ENCODE results near the gene TRPC4AP. TPM values are rescaled to one million over a fixed set of nuclear protein-coding genes. Genes with fewer than 3 reads are reported as not detected.

The TRPC4AP gene
- total RNA-seq, 3 donors from 2014 or later (not counting 1 experiment from before 2014, with no cell fraction given): 72.3 to 79.0 (median 74.4) TPM

- no peaks in the 10 kb centered on the region for H3K4me1 ChIP-seq (ENCODE audit: control insufficient read depth, insufficient read depth, low read length)
- no peaks in the 10 kb centered on the region for H3K27me3 ChIP-seq (ENCODE audit: control insufficient read depth, insufficient read depth, low read length)
- 97% methylated on average over 28 of the region's 28 CpGs for WGBS (ENCODE audit: insufficient coverage)
- Mint-ChIP-seq H3K36me3 (no peaks in the 10 kb centered on the region), H3K4me1 (peaks cover 9 to 10% of the 10 kb centered on the region in 2 donors), H3K27ac (peak overlapping the region in 1 of 2 donors; percentile 68), H3K9me3 (no peaks in the 10 kb centered on the region), H3K27me3 (ENCODE audit: low read depth in 2 of 2) (no peaks in the 10 kb centered on the region), H3K4me3 (no peak overlapping the region)
- TF ChIP-seq CTCF (IDR thresholded peaks at IDR 0.05): no peak
- DNase-seq (no peak), ATAC-seq (no peak)
- H3K4me3 ChIP-seq (ENCODE audit: low read length): no peak overlapping the region
- peaks cover 51% of the 10 kb centered on the region for H3K36me3 ChIP-seq (ENCODE audit: control insufficient read depth, insufficient read depth, low read length)
- H3K9me3 ChIP-seq (ENCODE audit: control insufficient read depth, insufficient read depth, low read length): no peaks in the 10 kb centered on the region
- intact Hi-C loops (cut with micrococcal nuclease): no loop called here
- H3K27ac ChIP-seq (ENCODE audit: low read length): no peak overlapping the region
Measured at GRCh38 chr20:34998331-34998950, 94.2 kb downstream of the TRPC4AP start.

GRCh38 chr20:34997774-34998173 lies 94.8 kb downstream of the TRPC4AP start:
- intact Hi-C loops (cut with micrococcal nuclease): no loop called here
- no peaks in the 10 kb centered on the region for H3K36me3 Mint-ChIP-seq
- WGBS (ENCODE audit: insufficient coverage): 95% methylated on average over 2 of the region's 2 CpGs

GRCh38 chr20:34997131-34997561 lies 95.5 kb downstream of the TRPC4AP start:
- Mint-ChIP-seq H3K4me3 (no peak overlapping the region), H3K36me3 (no peaks in the 10 kb centered on the region)
- WGBS (ENCODE audit: insufficient coverage): 87% methylated on average over 39 of the region's 39 CpGs

More at GRCh38 chr20:34997774-34998173, 94.8 kb downstream of the TRPC4AP start:
- Mint-ChIP-seq H3K4me1 (peaks cover 9 to 10% of the 10 kb centered on the region in 2 donors), H3K27me3 (ENCODE audit: low read depth in 2 of 2) (no peaks in the 10 kb centered on the region), H3K27ac (peak overlapping the region in 1 of 2 donors; percentile 68), H3K4me3 (no peak overlapping the region), H3K9me3 (no peaks in the 10 kb centered on the region)
- no peaks in the 10 kb centered on the region for H3K27me3 ChIP-seq (ENCODE audit: control insufficient read depth, insufficient read depth, low read length)
- peaks cover 47% of the 10 kb centered on the region for H3K36me3 ChIP-seq (ENCODE audit: control insufficient read depth, insufficient read depth, low read length)
- H3K9me3 ChIP-seq (ENCODE audit: control insufficient read depth, insufficient read depth, low read length): no peaks in the 10 kb centered on the region
- H3K4me1 ChIP-seq (ENCODE audit: control insufficient read depth, insufficient read depth, low read length): no peaks in the 10 kb centered on the region
- no peak for TF ChIP-seq CTCF (IDR thresholded peaks at IDR 0.05)
- DNase-seq: no peak
- ATAC-seq: no peak
- no peak overlapping the region for H3K27ac ChIP-seq (ENCODE audit: low read length)
- H3K4me3 ChIP-seq (ENCODE audit: low read length): no peak overlapping the region

More at GRCh38 chr20:34997131-34997561, 95.5 kb downstream of the TRPC4AP start:
- intact Hi-C loops (cut with micrococcal nuclease): no loop called here
- Histone ChIP-seq H3K36me3 (ENCODE audit: control insufficient read depth, insufficient read depth, low read length) (peaks cover 40% of the 10 kb centered on the region), H3K9me3 (ENCODE audit: control insufficient read depth, insufficient read depth, low read length) (no peaks in the 10 kb centered on the region), H3K4me3 (ENCODE audit: low read length) (no peak overlapping the region), H3K4me1 (ENCODE audit: control insufficient read depth, insufficient read depth, low read length) (no peaks in the 10 kb centered on the region), H3K27me3 (ENCODE audit: control insufficient read depth, insufficient read depth, low read length) (no peaks in the 10 kb centered on the region), H3K27ac (ENCODE audit: low read length) (no peak overlapping the region)
- ATAC-seq: peak in 1 of 3 donors; percentile 56
- Mint-ChIP-seq H3K27ac (peak overlapping the region in 1 of 2 donors; percentile 68), H3K9me3 (no peaks in the 10 kb centered on the region), H3K27me3 (ENCODE audit: low read depth in 2 of 2) (no peaks in the 10 kb centered on the region), H3K4me1 (peaks cover 9 to 10% of the 10 kb centered on the region in 2 donors)
- no peak for TF ChIP-seq CTCF (IDR thresholded peaks at IDR 0.05)
- DNase-seq: no peak
